PC-3 (cell line): ENCODE measurements around the gene FGD5. TPM values are rescaled to one million over a fixed set of nuclear protein-coding genes. Genes with fewer than 3 reads are reported as not detected.
A peak's percentile ranks its signal among the peaks of the same experiment; 100 is the strongest.

ENCODE experiments used
- ATAC-seq: fragments of 200-7000 bp; cut with Tn5 transposase; 2 replicates; pipeline ENCODE4 v1.9.1; 2020; ENCODE audit warnings: mild to moderate bottlenecking, moderate library complexity
- BruUV-seq: library from RNA; stranded (reverse); fragments of 400-500 nt; replicated peaks from 2 replicates; lab custom pipeline; 2021; lab: Mats Ljungman, UMichigan
- CTCF ChIA-PET: fragments of 300-600 bp; sonication (Branson Sonifier 250); formaldehyde crosslinking; loops from one replicate; lab custom pipeline; 2022; ENCODE audit warnings: antibody characterized with exemption; lab: Charles Lee
- POLR2A ChIA-PET: fragments of 300-600 bp; sonication (Branson Sonifier 250); formaldehyde crosslinking; loops from one replicate; lab custom pipeline; 2022; ENCODE audit warnings: antibody characterized with exemption; ENCODE audit not compliant: unreplicated experiment; lab: Charles Lee
- DNase-seq: peaks from one replicate; pipeline ENCODE4 v3.0.0-alpha.2; 2015
- H2AFZ ChIP-seq: fragments of 300-600 bp; sonication (generic); 2 replicates; pipeline ENCODE4 v1.6.0; 2016; ENCODE audit warnings: antibody characterized with exemption, low read length
- H3F3A ChIP-seq: fragments of 300-600 bp; sonication (generic); one replicate; pipeline ENCODE4 v1.6.0; 2017; ENCODE audit warnings: antibody characterized with exemption, low read length, control low read depth, mild to moderate bottlenecking; ENCODE audit not compliant: unreplicated experiment
- H3K27ac ChIP-seq: fragments of 300-600 bp; sonication (generic); 2 replicates; pipeline ENCODE4 v1.5.1; 2016; ENCODE audit warnings: mild to moderate bottlenecking, low read length
- H3K27me3 ChIP-seq: fragments of 300-600 bp; sonication (generic); 2 replicates; pipeline ENCODE4 v1.6.1; 2016; ENCODE audit warnings: low read length, mixed read lengths
- H3K36me3 ChIP-seq: fragments of 300-600 bp; sonication (generic); 2 replicates; pipeline ENCODE4 v1.6.1; 2016; ENCODE audit warnings: low read depth, mixed run types, low read length, mixed read lengths
- H3K4me1 ChIP-seq: fragments of 300-600 bp; sonication (generic); 2 replicates; pipeline ENCODE4 v1.5.1; 2016; ENCODE audit warnings: low read length; ENCODE audit not compliant: insufficient read depth
- H3K4me2 ChIP-seq: fragments of 300-600 bp; sonication (generic); 2 replicates; pipeline ENCODE4 v1.6.0; 2016; ENCODE audit warnings: low read length
- H3K4me3 ChIP-seq: fragments of 300-600 bp; sonication (generic); 2 replicates; pipeline ENCODE4 v1.5.1; 2016; ENCODE audit warnings: mild to moderate bottlenecking, low read length, mixed read lengths
- H3K79me2 ChIP-seq: fragments of 300-600 bp; sonication (generic); 2 replicates; pipeline ENCODE4 v1.6.1; 2017; ENCODE audit warnings: low read length, mixed read lengths
- H3K9ac ChIP-seq: fragments of 300-600 bp; sonication (generic); 2 replicates; pipeline ENCODE4 v1.6.0; 2016; ENCODE audit warnings: mild to moderate bottlenecking, low read length
- H3K9me2 ChIP-seq: fragments of 300-600 bp; sonication (generic); replicated peaks from 2 replicates; pipeline ENCODE4 v1.6.1; 2016; ENCODE audit warnings: mixed run types, low read length, mixed read lengths
- H3K9me3 ChIP-seq: fragments of 300-600 bp; sonication (generic); 2 replicates; pipeline ENCODE4 v1.6.1; 2016; ENCODE audit warnings: low read length, mixed read lengths
- H4K20me1 ChIP-seq: fragments of 300-600 bp; sonication (generic); 2 replicates; pipeline ENCODE4 v1.6.1; 2016; ENCODE audit warnings: low read length, mixed read lengths
- CTCF ChIP-seq: fragments of 300-600 bp; sonication (generic); conservative IDR thresholded peaks from 2 replicates; pipeline ENCODE4 v1.5.1; 2017; ENCODE audit warnings: antibody characterized with exemption, low read depth, mild to moderate bottlenecking, low read length
- EZH2 ChIP-seq: fragments of 300-600 bp; sonication (generic); IDR thresholded peaks from one replicate; pipeline ENCODE4 v1.6.1; 2017; ENCODE audit warnings: antibody characterized with exemption, mild to moderate bottlenecking, low read length; ENCODE audit not compliant: unreplicated experiment
- EZH2phosphoT487 ChIP-seq: fragments of 300-600 bp; sonication (generic); IDR thresholded peaks from 2 replicates; pipeline ENCODE4 v1.6.1; 2018; ENCODE audit warnings: mild to moderate bottlenecking, antibody characterized with exemption, low read length, borderline replicate concordance
- intact Hi-C: fragments of 100-400 bp; cut with micrococcal nuclease; formaldehyde crosslinking; loops from 2 replicates; pipeline ENCODE4 v1.9.0; 2023
- total RNA-seq: library from RNA; depleted of rRNA; stranded (reverse); fragments of >200 nt; gene quantifications from 2 replicates; pipeline ENCODE4 v1.2.3, GENCODE V29; 2014

The FGD5 gene
- total RNA-seq, 1 experiment from 2014 or later: not detected

DNA sequence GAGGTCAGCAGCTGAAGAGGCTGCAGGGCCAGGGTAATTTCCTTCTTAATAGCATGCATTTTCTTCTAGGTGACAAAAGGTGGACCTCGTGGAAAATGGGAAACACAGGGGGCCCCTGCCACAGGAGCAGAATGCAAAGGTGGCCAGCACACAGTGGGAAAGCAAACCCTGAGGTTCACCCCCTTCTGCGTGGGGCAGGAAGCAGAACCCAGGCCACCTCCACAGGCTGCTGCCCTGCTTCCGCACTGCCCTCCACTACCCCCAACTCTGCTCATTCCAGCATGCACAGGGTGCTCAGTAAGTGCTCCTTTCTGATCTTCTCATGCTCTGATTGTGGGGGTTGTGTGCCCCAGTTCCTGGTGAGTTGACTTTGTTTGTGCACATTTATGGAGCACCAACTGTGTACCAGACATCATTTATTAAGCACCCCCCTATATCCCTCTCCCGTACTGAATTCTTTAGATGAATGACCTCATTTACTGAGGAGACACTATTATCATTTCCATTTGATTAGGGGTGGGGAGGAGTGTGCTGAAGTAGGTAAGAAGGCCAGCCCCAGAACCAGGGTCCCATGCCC is 12.7 kb upstream of the FGD5 start:
- intact Hi-C loops: no loop called here
- H3K27ac ChIP-seq: no peak overlapping the region
- no TSS peak for BruUV-seq
- H3K4me2 ChIP-seq: no peak overlapping the region
- POLR2A ChIA-PET: no interaction called here
- no peaks in the 10 kb centered on the region for H3K79me2 ChIP-seq
- H3K36me3 ChIP-seq: no peaks in the 10 kb centered on the region
- no peak overlapping the region for H3K9ac ChIP-seq
- TF ChIP-seq EZH2phosphoT487: no peak
- TF ChIP-seq CTCF: no peak
- no peak for TF ChIP-seq EZH2
- H4K20me1 ChIP-seq: no peaks in the 10 kb centered on the region
- H3K27me3 ChIP-seq: peaks cover 46% of the 10 kb centered on the region
- CTCF ChIA-PET: no interaction called here
- H3K9me3 ChIP-seq: no peaks in the 10 kb centered on the region
- H3F3A ChIP-seq: no peaks in the 10 kb centered on the region
- DNase-seq (no peak), ATAC-seq (no peak)
- H2AFZ ChIP-seq: no peak overlapping the region
- H3K4me3 ChIP-seq: no peak overlapping the region
- H3K4me1 ChIP-seq: no peaks in the 10 kb centered on the region
- H3K9me2 ChIP-seq: no peaks in the 10 kb centered on the region

GRCh38 chr3:14806641-14807263 is 12.0 kb upstream of the FGD5 start:
- Histone ChIP-seq H3K9me3 (no peaks in the 10 kb centered on the region), H4K20me1 (no peaks in the 10 kb centered on the region), H3K4me2 (no peak overlapping the region), H2AFZ (no peak overlapping the region), H3K4me3 (no peak overlapping the region), H3K79me2 (no peaks in the 10 kb centered on the region), H3K27ac (no peak overlapping the region), H3F3A (no peaks in the 10 kb centered on the region), H3K9ac (no peak overlapping the region), H3K9me2 (no peaks in the 10 kb centered on the region), H3K27me3 (peaks cover 47% of the 10 kb centered on the region), H3K4me1 (no peaks in the 10 kb centered on the region), H3K36me3 (no peaks in the 10 kb centered on the region)
- TF ChIP-seq CTCF (no peak), EZH2phosphoT487 (no peak), EZH2 (no peak)
- intact Hi-C loops: no loop called here
- CTCF ChIA-PET: interaction anchor here (0.6 kb wide), 1 partner anchor 26 kb away, joined by 3 read pairs; no protein-coding TSS in a partner anchor
- DNase-seq (peak; percentile 34), ATAC-seq (peak; percentile 24; the same call in 1 of the 2 replicates)
- POLR2A ChIA-PET: no interaction called here
- BruUV-seq: no TSS peak

- Histone ChIP-seq H3K9me3 (no peaks in the 10 kb centered on the region), H3K27ac (no peak overlapping the region), H2AFZ (no peak overlapping the region), H3K4me1 (no peaks in the 10 kb centered on the region), H3K9me2 (no peaks in the 10 kb centered on the region), H3K9ac (no peak overlapping the region), H3K4me3 (no peak overlapping the region), H3K36me3 (no peaks in the 10 kb centered on the region), H3K79me2 (no peaks in the 10 kb centered on the region), H4K20me1 (no peaks in the 10 kb centered on the region), H3K27me3 (peaks cover 47% of the 10 kb centered on the region), H3F3A (no peaks in the 10 kb centered on the region), H3K4me2 (no peak overlapping the region)
- no peak for DNase-seq
- intact Hi-C loops: no loop called here
- TF ChIP-seq EZH2phosphoT487: no peak
- no peak for TF ChIP-seq CTCF
- TF ChIP-seq EZH2: no peak
- POLR2A ChIA-PET: no interaction called here
- CTCF ChIA-PET: no interaction called here
- BruUV-seq: no TSS peak
- ATAC-seq: no peak
Measured at GRCh38 chr3:14808025-14808424, 10.7 kb upstream of the FGD5 start.
